Measurements from ENCODE around the gene SIRPB2.

SIRPB2 gene

DNA sequence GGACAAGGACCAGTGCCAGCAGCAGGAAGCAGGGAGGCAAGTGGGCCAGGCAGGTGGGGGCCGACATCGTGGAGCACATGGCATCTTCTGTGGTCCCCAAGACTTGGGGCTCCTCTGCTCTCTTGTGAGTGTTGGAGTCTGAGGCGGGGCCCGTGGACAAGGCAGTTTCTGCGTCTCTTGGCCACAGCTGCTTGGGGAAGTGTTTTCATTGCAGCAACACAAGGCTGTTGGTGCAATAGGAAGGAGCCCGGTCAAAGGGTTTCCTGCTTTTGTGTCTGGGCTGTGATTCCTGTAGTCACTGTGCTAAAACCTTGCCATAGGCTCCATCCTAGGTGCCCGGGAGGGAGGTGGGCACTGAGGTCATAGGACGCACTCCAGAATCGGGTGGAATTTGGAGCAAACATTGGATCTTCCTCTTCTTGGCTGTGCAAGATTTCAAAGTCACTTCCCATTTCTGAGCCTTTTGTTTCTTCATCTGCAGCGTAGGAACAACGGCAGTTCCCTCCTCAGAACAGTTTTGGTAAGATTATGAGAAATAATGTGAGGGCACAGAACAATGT, at the start of gene SIRPB2:
Gene SIRPB2 (minus strand): TSS at position 140 of the 560 bp plus-strand sequence. CDS start 61 bp downstream, at position 79.
- DNase-seq: no peak

DNA sequence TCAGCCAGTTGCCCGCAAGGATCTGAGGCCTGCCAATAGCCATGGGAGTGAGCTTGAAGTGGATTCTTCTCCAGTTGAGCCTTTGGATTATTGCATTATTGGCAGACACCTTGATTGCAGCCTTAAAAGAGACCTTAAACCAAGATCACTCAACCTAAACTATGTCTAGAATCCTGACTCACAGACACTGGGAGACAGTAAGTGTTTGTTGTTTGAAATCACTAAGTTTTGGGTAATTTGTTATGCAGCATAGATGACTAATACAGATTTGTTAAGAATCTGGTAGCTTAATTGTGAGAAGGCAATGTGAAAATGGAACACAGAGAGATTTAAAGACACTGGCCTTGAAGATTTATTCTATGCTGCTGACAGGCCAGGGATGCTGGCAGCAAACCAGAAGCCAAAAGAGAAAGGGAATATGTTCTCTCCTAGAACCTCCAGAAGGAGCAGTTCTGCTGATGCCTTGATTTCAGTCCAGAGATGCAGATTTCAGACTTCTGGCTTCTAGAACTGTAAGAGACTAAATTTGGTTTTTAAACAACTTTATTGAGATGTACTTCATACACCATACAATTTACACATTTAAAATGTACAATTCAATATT, 48.7 kb upstream of the SIRPB2 start:
- DNase-seq: no peak

DNA sequence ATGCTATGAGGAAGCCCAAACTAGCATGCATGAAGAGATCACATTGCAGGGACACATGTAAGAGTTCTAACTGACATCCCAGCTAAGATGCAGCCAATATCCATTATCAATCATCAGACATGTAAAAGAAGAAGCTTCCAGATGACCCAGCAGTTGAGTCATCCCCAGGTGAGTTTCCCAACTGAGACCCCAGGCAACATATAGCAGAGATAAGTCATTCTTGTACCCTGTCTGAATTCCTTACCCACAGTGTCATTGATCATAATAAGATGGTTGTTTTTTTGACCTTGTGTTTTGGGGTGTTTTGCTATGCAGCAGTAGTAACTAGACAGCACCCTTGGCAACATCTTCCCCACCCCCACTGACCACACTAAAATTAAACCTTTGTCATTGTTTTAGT, 47.4 kb upstream of the SIRPB2 start:
- no peak for DNase-seq

DNA sequence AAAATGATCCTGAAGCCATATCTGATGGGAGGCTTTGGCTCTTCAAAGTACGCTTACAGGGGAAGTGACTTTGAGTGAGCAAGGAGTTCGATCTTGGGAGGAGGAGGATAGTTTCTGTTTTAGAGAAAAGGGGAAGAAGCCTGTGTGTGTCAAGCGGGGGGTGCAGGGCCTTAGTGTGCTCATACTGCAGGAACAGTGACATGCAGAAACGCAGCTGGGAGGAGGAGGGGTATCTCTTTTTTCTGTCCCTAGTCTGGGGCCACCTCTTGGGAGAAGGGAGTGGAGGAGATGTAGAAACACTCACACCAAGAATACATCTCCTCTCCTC, 46.5 kb upstream of the SIRPB2 start:
- DNase-seq: no peak

DNA sequence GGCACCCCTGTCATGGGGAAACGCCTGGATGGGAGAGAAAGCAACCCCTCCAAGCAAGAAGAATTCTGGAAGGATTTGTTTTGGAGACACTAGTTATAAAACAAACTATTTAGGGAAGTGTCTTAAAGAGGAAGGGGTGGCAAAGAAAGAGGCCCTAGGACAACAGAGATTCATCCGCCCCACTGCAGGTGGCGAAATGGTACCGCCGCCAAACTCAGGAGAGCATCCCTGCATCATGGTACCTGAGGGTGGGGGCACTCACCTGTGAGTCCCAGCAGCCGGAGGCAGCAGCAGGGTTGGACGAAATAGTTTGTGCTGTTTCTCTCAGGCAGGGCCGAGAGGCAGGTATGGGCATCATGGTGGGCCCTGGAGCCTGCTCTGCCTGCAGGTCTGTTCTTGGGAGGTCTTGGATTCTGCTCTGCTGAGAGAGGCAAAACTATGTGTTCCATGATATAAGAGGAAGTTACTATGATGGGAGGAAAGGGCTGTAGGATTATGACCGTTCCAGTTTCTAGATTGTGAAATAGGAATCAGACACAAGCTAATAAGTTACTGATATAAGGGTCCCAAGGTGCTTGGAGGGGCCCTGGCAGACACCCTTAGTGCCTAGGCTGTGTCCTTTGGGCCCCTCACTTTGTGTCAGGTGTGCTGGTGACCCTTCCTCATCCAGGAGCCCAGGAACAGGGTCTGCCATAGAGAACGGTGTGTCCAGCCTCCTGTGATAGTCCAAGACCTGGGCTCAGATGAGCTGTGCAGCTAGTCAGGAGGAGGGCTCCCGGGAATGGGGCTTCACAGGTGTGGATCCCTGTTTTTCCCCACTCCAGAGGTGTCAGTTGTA, 45.9 kb upstream of the SIRPB2 start:
- DNase-seq: no peak

DNA sequence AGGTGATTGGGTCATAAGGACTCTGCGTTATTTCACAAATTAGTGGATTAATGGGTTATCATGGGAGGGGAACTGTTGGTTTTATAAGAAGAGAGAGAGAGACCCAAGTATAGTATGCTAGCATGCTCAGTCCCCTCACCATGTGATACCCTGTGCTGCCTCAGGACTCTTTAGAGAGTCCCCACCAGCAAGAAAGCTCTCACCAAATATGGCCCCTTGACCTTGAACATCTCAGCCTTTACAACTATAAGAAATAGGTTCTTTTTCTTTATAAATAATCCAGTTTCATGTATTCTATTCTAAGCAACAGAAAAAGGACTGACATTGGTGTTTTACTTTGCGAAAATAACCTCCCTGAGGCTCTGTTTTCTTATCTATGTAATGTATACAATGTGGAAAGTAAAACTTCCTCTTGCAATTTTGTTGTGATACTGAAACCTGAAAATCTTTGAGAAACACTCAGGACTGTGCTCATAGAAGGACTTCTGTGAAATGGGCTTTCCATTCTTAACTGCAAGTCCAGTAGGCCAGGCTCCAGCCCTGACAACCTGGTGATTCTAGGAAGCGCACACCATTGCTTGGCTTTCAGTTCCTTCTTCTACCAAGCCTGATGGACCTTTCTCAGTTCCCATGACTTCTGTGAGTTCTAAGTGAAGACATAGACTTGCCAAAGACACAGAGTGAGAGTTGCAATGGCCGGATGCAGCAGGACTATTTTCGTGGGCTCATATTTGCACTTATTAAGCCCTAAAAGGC, 44.4 kb upstream of the SIRPB2 start:
- DNase-seq: no peak

DNA sequence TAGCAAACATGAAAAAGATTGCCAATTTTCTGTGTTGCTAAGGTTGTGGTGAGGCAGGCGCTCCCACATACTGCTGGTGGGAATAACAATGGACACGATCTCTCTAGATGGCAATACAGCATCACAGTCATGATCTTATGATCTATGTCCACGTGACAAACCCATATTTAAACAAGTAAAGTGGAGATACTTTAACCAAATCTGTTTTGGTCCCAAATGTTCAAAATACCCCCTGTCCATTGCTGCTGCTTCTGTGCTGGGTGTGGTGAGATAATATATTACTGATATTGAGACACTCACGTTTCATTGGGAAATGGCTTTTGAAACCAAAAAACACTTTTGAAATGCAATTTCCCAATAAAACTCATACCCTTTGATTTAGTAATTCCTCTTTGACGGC, 43.3 kb upstream of the SIRPB2 start:
- DNase-seq: no peak

DNA sequence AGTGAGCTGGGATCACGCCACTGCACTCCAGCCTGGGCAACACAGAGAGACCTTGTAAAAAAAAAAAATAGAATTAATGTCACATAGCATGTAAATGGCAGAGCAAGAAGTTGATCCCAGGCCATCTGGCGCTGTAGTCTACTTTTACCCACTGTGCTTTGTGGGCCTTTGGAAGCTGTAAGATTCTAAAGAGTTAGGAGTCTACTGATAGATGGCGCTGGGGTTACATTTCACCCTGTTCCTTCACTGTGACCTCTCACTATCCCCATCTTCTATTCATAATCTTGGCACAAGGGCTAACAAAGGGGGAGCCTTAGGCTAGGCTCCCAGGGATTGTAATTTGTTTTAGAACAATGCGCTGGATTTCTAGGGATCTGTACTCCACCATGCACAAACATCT, 41.8 kb upstream of the SIRPB2 start:
- DNase-seq: peak in 1 of 2 experiments; percentile 15

DNA sequence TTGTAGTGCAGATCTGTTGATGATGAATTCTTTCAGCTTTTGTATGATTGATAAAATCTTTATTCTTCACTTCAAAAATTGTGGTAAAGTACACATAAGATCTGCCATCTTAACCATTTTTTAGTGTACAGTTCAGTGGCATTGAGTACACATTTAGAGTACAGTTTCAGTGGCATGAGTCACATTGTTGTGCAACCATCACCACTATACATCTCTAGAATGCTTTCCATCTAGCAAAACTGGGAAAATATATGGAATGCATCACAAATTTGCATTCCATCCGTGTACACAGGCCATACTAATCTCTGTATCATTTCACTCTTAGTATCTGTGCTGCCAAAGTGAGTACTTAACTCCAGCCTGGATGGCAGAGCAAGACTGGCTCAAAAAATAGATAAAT, 37.6 kb upstream of the SIRPB2 start:
- DNase-seq: no peak

DNA sequence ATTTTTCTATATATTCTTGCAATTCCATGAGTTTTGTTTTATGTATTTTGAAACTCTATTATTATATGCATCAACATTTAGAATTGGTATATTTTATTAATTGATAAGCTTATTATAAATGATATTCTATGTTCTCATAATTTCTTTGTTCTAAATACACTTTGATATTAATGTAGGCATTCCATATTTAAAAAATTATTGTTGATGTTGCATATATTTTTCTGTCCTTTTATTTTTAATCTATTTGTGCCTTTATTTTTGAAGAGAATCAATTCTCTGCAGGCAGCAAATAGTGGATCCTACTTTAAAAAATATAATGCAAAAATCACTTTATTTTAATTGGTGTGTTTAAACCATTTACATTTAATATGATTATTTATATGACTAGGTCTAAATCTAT, 36.7 kb upstream of the SIRPB2 start:
- no peak for DNase-seq

DNA sequence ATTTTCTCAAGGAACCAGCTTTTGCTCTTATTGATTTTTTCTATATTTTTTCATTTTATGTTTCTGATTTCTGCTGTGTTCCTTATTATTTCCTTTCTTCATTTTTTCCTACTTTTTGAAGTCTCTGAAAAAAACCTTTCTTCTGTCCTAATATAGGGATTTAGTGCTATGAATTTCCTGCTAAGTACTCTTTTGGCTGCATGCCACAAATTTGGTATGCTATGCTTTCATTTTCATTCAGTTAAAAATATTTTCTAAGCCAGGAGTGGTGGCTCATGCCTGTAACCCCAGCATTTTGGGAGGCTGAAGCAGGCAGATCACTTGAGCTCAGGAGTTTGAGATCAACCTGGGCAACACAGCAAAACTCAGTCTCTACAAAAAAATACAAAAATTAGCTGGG, 35.7 kb upstream of the SIRPB2 start:
- no peak for DNase-seq

DNA sequence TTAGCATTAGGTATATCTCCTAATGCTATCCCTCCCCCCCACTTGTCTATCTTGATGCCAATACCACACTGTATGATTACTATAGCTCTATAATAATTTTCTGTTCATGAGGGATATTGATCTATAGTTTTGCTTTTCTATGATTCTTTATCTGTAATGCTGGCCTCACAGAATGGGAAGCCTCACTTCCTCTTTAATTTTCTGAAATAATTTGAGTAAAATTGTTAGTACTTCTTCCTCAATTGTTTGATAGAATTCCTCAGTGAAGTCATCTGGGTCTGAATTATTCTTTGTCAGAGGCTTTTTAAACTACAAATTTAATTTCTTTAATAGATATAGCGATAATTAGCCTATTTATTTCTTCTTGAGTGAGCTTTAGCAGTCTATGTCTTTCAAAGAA, 35.1 kb upstream of the SIRPB2 start:
- DNase-seq: no peak

DNA sequence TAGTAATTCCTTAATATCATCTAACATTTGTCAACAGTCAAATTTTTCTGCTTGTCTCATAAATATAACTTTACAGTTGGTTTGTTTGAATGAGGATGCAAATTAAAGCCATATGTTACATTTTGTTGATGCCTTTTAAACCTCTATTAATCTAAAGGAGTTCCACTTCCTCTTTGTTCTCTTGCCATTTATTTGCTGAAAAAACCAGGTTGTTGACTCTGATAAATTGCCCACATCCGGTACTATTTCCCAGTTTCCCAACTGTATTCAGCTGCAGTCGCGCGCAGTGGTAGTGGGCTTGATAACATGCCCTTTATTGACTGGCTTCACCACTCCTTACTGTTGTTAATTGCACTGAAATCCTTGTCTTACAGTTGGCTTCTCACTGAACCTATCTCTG, 32.8 kb upstream of the SIRPB2 start:
- DNase-seq: no peak

DNA sequence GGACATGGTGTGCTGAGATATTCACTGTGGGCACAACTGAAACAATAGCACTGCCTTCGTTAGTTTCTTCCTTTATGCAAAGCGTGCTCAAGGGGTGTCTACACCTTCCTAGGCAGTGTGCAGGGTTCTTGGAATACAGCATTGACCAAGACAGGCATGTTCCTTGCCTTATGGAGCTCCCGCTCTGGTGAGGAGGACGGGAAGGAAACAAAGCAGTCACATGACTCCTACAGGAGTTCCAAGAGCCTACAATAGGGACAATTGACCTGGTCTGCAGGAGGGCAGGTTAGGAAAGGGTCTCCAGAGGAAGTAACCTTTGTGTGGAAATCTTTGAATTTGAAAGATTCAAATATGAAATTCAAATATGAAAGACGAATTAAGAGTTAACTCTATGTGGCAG, 25.8 kb upstream of the SIRPB2 start:
- no peak for DNase-seq

DNA sequence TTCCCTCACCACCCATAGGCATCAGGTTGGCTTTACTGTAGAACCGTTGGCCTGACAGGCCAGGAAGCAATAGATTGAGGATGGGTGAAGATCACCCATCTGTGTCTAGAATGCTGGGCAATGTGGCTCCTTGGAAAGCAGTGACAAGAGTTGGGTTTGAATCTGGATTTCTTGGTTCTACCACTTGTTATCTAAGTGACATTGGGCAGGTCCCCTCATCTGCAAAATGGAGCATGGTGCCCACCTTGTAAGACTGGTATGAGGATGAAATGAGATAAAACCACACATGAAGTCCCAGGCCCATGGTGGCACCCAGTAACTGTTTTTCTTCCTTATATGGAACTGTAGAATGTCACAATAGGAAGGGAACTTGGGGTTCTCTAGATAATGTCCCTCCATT, 22.6 kb upstream of the SIRPB2 start:
- DNase-seq: no peak

DNA sequence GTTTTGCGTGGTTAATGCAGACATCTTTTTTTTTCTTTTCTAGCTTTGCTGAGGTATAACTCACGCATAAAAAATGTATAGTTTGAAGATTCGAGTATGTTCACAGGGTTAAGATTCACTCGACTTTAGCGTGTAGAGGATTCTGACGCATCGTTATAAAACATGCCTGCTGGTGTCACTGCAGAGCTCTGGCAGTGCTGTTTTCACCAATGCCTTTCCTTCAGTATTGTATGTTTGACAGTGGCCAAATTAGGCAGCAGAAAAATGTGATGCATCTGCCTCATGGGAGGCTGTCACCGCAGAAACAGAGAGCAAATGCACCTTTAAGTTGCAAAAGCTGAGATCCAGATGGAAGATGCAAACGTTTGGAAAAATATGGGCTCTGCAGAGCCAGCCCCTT, 18.0 kb upstream of the SIRPB2 start:
- DNase-seq: peak in 1 of 2 experiments; percentile 9

DNA sequence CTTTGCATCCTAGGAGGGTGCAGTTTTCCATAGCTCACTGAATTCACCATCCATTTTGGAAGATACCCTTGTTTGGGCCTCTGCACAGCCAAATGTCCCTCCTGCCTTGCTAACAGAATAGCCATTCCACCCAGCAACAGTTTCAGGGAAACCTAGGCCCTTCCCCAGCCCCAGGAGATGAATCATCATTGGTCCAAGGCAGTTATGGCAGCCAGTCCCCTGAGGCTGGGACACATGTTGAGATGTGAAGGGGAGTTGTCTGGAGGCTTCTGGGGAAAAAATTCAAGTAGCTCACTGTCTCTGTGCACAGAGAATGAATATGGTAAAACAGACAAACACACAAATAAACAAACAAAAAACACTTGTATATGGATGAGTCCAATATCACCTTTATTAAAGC, 17.4 kb upstream of the SIRPB2 start:
- DNase-seq: no peak

DNA sequence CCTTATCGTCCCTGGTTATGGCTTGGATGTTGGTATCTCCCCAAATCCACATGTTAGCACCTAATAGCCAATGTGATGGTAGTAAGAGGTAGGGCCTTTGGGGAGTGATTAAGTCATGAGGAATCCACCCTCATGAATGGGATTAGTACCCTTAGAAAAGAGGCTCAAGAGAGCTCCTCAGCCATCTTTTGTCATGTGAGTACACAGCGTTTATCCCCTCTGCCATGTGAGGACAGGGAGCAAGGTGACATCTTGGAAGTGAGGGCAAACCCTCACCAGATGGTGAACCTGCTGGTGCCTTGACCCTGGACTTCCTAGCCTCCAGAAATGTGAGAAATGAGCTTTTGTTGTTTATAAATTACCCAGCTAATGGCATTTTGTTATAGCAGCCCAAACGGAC, 16.1 kb upstream of the SIRPB2 start:
- peak; percentile 16 to 20 for DNase-seq

DNA sequence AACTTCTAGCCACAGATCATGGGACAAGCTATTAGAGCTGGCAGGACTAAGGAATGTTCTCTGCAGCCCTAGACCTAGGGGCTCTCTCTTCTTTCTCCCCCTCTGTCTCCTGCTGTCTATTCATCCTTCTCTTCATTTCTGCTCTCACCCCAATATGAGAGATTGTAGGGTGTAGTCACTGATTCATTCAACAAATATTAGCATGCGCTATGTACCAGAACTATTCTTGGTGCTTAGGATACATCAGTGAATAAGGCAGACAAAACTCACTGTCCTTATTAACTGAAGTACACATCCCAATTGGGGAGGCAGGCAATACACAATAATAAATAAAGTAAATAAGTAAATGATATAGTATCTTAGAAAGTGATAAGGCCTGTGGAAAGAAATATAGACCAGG, 14.7 kb upstream of the SIRPB2 start:
- no peak for DNase-seq

DNA sequence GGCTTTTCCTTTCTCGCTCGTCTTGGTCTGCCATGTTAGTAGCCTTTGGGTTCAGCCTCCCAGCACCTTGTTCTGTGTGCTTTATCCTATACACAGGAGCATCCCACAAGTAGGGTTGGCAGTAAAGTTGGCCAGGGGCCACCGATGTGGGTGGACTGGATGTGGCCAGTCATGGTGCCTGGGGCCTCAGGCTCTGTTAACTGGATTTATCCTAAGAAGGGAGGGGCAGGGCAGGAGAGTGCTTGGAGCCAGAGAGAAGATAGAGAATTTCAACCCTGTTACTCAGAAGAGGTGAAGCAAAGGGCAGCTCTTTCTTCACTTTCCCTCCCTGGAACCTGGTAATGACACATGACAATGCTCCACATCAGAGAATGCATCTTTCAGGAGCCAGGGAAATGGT, 14.1 kb upstream of the SIRPB2 start:
- DNase-seq: no peak

DNA sequence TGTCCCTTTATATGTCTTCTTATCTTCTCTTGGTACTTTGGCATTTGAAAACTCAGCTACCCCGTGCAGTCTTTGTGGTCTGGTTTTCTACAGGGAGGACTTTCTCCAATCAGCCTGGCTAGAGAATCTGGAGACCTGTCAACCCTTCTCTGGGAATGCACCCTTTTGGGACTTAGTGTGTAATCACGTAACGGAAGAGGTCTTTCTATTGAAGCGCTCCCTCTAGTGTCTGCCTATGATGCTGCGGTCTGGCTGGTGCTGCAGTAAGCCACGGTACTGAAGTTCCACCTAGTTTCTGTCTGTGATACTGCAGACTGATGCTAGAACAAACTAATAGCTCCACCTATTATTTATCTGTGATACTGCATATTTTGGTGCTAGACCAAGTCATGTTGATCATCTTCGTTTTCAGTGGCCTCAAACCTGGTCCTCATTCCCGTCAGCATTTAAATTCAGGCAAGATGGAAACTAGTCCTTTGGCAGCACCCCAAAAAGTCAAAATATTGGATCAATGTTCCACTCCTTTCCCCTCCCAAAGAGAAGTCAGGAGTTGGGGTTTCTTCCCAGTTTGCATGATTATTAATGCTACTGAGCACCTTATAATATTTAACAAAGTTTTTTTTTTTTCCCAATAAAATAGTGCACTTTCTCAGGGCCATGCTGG, 12.5 kb upstream of the SIRPB2 start:
- peak; percentile 77 to 90 for DNase-seq

DNA sequence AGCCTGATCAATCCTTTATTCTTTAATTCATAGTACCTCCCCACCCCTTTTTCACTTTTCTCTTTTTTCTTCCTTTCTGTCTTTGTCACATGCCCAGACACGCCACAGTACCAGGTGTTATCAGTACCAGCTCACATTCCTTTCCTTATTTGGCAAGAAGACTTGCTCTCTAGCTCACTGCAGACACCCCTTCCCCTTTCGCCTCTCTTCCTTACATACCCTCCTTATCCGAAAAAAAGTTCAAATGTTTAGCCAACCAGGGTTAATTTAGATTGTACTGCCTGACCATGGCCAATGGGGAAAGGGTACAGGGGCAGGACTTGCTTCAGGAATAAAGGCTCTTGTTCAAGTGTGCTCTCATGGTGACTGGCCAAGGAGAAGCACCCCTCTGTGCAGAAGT, 9.3 kb upstream of the SIRPB2 start:
- no peak for DNase-seq

Measured in NCI-H524 (cell line).